Liver (tissue), 9 donors: ENCODE measurements around the gene UFD1. TPM values are rescaled to one million over a fixed set of nuclear protein-coding genes. Genes with fewer than 3 reads are reported as not detected.

ENCODE experiments used
- DNase-seq: peaks from one replicate; pipeline ENCODE4 v3.0.0-alpha.2; 2017; ENCODE audit warnings: low spot score
- H3K27ac ChIP-seq, 2 donors: one replicate each; pipeline ENCODE4 v1.7.0; 2013; ENCODE audit warnings: inconsistent platforms in 2 of 2, low read length in 2 of 2, control low read depth in 1 of 2, low read depth in 1 of 2, mild to moderate bottlenecking in 1 of 2
- H3K27me3 ChIP-seq, 4 donors: one replicate each; pipeline versions ENCODE4 v1.6.1 to v1.7.0; 2013; ENCODE audit warnings: low read length in 3 of 4, inconsistent platforms in 1 of 4, mild to moderate bottlenecking in 1 of 4, moderate library complexity in 1 of 4; ENCODE audit not compliant: control insufficient read depth in 4 of 4, insufficient read depth in 4 of 4
- H3K36me3 ChIP-seq, 4 donors: one replicate each; pipeline versions ENCODE4 v1.6.1 to v1.7.0; 2013; ENCODE audit warnings: low read length in 3 of 4, mild to moderate bottlenecking in 3 of 4, low read depth in 1 of 4, moderate library complexity in 1 of 4; ENCODE audit not compliant: control insufficient read depth in 4 of 4, insufficient read depth in 3 of 4
- H3K4me1 ChIP-seq, 4 donors: one replicate each; pipeline versions ENCODE4 v1.6.1 to v1.7.0; 2013; ENCODE audit warnings: low read length in 3 of 4, mild to moderate bottlenecking in 3 of 4, moderate library complexity in 1 of 4; ENCODE audit not compliant: control insufficient read depth in 4 of 4, insufficient read depth in 4 of 4
- H3K4me3 ChIP-seq, 3 donors: one replicate each; pipeline versions ENCODE4 v1.6.1 to v1.7.0; 2013; ENCODE audit warnings: low read length in 3 of 3, control low read depth in 1 of 3, low read depth in 1 of 3, mild to moderate bottlenecking in 1 of 3
- H3K9ac ChIP-seq, 2 donors: one replicate each; pipeline ENCODE4 v1.7.0; 2013; ENCODE audit warnings: low read length in 2 of 2, mild to moderate bottlenecking in 2 of 2, moderate library complexity in 2 of 2, control low read depth in 1 of 2, low read depth in 1 of 2
- H3K9me3 ChIP-seq, 4 donors: one replicate each; pipeline versions ENCODE4 v1.6.1 to v1.7.0; 2013; ENCODE audit warnings: low read length in 3 of 4; ENCODE audit not compliant: control insufficient read depth in 4 of 4
- EGR1 ChIP-seq, 2 donors: IDR thresholded peaks; 2 replicates each; pipeline ENCODE4 v1.6.1; 2016 to 2018; ENCODE audit warnings: antibody characterized with exemption in 2 of 2, low read depth in 2 of 2
- FOXA1 ChIP-seq: IDR thresholded peaks from 2 replicates; pipeline ENCODE4 v1.6.1; 2016; ENCODE audit warnings: antibody characterized with exemption
- GABPA ChIP-seq, 2 donors: IDR thresholded peaks in 1 of 2; conservative IDR thresholded peaks in 1 of 2; 2 replicates each; pipeline ENCODE4 v1.6.1; 2016; ENCODE audit warnings: antibody characterized with exemption in 2 of 2, mild to moderate bottlenecking in 1 of 2, moderate library complexity in 1 of 2
- HNF4A ChIP-seq, 2 donors: conservative IDR thresholded peaks; 2 replicates each; pipeline ENCODE4 v1.6.1; 2016; ENCODE audit warnings: antibody characterized with exemption in 2 of 2, mild to moderate bottlenecking in 2 of 2
- HNF4G ChIP-seq: IDR thresholded peaks from 2 replicates; pipeline ENCODE4 v1.6.1; 2016; ENCODE audit warnings: antibody characterized with exemption
- JUND ChIP-seq, 2 donors: IDR thresholded peaks; 2 replicates each; pipeline ENCODE4 v1.6.1; 2016; ENCODE audit warnings: antibody characterized with exemption in 2 of 2
- NR2F2 ChIP-seq: IDR thresholded peaks from 2 replicates; pipeline ENCODE4 v1.6.1; 2016; ENCODE audit warnings: antibody characterized with exemption
- RAD21 ChIP-seq, 2 donors: IDR thresholded peaks; 2 replicates each; pipeline ENCODE4 v1.6.1; 2016; ENCODE audit warnings: antibody characterized with exemption in 2 of 2, mild to moderate bottlenecking in 2 of 2
- RXRA ChIP-seq, 2 donors: IDR thresholded peaks; 2 replicates each; pipeline ENCODE4 v1.6.1; 2017 to 2018; ENCODE audit warnings: antibody characterized with exemption in 2 of 2, mild to moderate bottlenecking in 1 of 2
- SP1 ChIP-seq: IDR thresholded peaks from 2 replicates; pipeline ENCODE4 v1.6.1; 2018; ENCODE audit warnings: antibody characterized with exemption, mild to moderate bottlenecking
- TAF1 ChIP-seq: conservative IDR thresholded peaks from 2 replicates; pipeline ENCODE4 v1.6.1; 2016; ENCODE audit warnings: antibody characterized with exemption, mild to moderate bottlenecking
- WGBS: extraction: QIAGEN DNeasy Blood & Tissue Kit; methylation state at CpG from one replicate; pipeline ENCODE4 v1.1.7; 2013; 5-methylcytosine and 5-hydroxymethylcytosine counted together
- polyA plus RNA-seq, 2 donors: library from polyadenylated mRNA; stranded (reverse) in 1 of 2; unstranded in 1 of 2; fragments of 200-250 nt in 1 of 2; fragments of >200 nt in 1 of 2; fragmentation: Nextera tagmentation in 1 of 2; extraction: Ambion mirVana in 1 of 2; gene quantifications; one replicate each; pipeline versions ENCODE4 v1.2.1 to v1.2.3, GENCODE V29; 2013 to 2015
- total RNA-seq, 2 donors: library from RNA; depleted of rRNA; stranded (reverse); fragments of >200 nt; gene quantifications; one replicate each; pipeline ENCODE4 v1.2.3, GENCODE V29; 2014
- TF ChIP-seq, protein P1 (sequence below): IDR thresholded peaks from 2 replicates; pipeline ENCODE4 v1.6.1; 2016; ENCODE audit warnings: antibody characterized with exemption
- TF ChIP-seq, protein P2 (sequence below): IDR thresholded peaks from 2 replicates; pipeline ENCODE4 v1.6.1; 2016; ENCODE audit warnings: antibody characterized with exemption, mild to moderate bottlenecking
- donor health status: healthy.
- donor health status: healthy.
- donor health status: healthy.
- donor health status: healthy.
- donor health status: healthy.

The UFD1 gene
- total and polyA plus RNA-seq, 4 donors = 28.2 to 64.2 (median 54.6) TPM

DNA sequence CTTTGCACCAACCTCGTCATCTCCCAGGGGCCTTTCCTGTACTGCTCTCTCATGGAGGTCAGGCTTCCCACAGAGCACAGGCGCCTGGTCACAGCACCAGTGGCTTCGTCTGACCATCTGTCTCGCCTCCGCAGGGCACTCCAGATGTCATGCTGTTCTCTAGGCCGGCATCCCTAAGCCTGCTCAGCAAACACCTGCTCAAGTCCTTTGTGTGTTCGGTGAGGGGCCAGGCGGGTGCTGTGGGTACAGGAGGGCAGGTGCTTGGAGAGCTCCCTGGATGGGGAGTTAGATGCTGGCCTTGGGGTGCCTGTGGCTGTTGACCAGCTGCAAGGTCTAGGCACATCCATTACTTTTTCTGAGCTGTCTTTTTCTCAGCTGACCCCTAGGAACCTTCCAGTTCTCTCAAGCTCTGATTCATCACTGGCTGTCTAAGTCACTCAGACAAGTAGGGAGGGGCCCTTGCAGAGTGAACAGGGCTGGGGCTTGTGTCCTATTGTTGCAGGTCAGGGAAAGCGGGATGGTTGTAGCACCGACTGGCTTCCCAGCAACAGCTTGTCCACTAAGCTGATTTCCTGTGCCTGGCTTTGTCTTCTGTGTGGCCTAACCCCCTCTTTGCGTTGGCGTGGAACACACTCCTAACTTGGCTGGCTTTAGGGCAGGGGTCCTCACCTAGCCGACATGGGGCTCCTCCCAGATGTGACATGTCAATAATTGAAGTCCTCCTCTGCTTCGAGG is 36.0 kb upstream of the UFD1 start:
- H3K27ac ChIP-seq = no peak overlapping the region
- TF ChIP-seq RAD21 (IDR thresholded peaks at IDR 0.05) = no peak
- TF ChIP-seq, protein P1, sequence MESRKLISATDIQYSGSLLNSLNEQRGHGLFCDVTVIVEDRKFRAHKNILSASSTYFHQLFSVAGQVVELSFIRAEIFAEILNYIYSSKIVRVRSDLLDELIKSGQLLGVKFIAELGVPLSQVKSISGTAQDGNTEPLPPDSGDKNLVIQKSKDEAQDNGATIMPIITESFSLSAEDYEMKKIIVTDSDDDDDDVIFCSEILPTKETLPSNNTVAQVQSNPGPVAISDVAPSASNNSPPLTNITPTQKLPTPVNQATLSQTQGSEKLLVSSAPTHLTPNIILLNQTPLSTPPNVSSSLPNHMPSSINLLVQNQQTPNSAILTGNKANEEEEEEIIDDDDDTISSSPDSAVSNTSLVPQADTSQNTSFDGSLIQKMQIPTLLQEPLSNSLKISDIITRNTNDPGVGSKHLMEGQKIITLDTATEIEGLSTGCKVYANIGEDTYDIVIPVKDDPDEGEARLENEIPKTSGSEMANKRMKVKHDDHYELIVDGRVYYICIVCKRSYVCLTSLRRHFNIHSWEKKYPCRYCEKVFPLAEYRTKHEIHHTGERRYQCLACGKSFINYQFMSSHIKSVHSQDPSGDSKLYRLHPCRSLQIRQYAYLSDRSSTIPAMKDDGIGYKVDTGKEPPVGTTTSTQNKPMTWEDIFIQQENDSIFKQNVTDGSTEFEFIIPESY = no peak
- H3K9me3 ChIP-seq = no peaks in the 10 kb centered on the region
- no peak for DNase-seq
- no peaks in the 10 kb centered on the region for H3K36me3 ChIP-seq
- no peaks in the 10 kb centered on the region for H3K4me1 ChIP-seq
- no peak overlapping the region for H3K4me3 ChIP-seq
- H3K9ac ChIP-seq = no peak overlapping the region
- WGBS = 96% methylated on average over 14 of the region's 14 CpGs
- no peaks in the 10 kb centered on the region for H3K27me3 ChIP-seq

DNA sequence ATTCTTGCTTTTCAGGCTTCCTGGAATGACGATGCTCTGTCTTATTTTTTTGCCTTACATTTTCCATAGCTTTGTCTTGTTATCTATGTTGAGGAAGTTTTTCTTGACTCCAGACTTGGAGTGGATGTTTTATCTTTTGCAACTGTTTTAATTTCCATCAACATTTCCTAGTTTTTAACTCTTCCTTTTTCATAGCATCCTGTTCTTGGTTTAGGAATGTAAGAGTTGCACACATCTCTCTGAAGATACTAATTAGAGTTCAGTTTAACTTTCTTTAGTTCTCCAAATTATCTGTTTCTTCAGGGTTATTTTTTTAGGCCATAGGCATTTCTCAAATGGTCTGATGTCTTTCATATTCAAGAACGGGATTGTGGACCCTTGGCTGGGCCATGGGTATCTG is 34.8 kb upstream of the UFD1 start:
- 51% methylated on average over 2 of the region's 2 CpGs for WGBS
- no peak overlapping the region for H3K4me3 ChIP-seq
- no peaks in the 10 kb centered on the region for H3K9me3 ChIP-seq

DNA sequence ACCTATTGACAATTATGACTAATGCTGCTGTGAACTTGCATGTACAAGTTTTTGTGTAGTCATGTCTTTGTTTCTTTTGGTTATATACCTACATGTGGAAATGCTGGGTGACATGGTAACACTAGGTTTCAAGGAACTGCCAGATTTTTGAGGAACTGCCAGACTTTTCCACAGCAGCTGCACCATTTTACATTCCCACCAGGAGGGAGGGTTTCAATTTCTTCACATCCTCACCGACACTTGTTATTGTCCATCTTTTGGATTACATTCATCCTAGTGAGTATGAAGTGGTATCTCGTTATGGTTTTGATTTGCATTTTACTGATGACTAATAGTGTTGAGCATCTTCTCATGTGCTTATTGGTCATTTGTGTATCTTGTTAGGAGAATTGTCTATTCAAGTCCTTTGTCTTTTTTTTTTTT is 31.9 kb upstream of the UFD1 start:
- no peak overlapping the region for H3K27ac ChIP-seq
- TF ChIP-seq SP1 (no peak), RAD21 (IDR thresholded peaks at IDR 0.05) (no peak), HNF4G (no peak), HNF4A (conservative IDR thresholded peaks at IDR 0.05) (no peak)
- H3K27me3 ChIP-seq = no peaks in the 10 kb centered on the region
- no peak for DNase-seq
- H3K9ac ChIP-seq = no peak overlapping the region
- H3K4me1 ChIP-seq = no peaks in the 10 kb centered on the region
- H3K4me3 ChIP-seq = no peak overlapping the region
- no peaks in the 10 kb centered on the region for H3K9me3 ChIP-seq
- H3K36me3 ChIP-seq = no peaks in the 10 kb centered on the region
- WGBS = 98% methylated on average over 2 of the region's 2 CpGs

More for the DNA sequence above, 34.8 kb upstream of the UFD1 start:
- no peak overlapping the region for H3K27ac ChIP-seq
- DNase-seq = no peak
- no peaks in the 10 kb centered on the region for H3K36me3 ChIP-seq
- TF ChIP-seq NR2F2 = no peak
- no peak for TF ChIP-seq FOXA1
- no peak for TF ChIP-seq HNF4A (conservative IDR thresholded peaks at IDR 0.05)
- TF ChIP-seq RXRA (IDR thresholded peaks at IDR 0.05) = no peak
- TF ChIP-seq TAF1 = no peak
- no peak for TF ChIP-seq RAD21 (IDR thresholded peaks at IDR 0.05)
- H3K9ac ChIP-seq = no peak overlapping the region
- H3K4me1 ChIP-seq = no peaks in the 10 kb centered on the region
- no peaks in the 10 kb centered on the region for H3K27me3 ChIP-seq

DNA sequence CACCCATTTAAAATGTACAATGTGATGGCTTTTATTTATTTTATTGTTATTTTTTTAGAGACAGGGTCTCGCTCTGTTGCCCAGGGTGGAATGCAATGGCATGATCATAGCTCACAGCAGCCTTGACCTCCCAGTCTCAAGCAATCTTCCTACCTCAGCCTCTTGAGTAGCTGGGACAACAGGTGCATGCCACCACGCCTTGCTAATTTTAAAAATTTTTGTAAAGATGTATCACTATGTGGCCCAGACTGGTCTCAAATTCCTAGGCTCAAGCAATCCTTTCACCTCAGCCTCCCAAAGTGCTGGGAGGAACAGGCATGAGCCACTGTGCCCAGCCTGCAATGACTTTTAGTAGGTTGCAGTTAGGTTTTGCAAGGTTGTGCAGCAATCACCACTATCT is 30.9 kb upstream of the UFD1 start:
- Histone ChIP-seq H3K9me3 (no peaks in the 10 kb centered on the region), H3K4me3 (no peak overlapping the region), H3K27me3 (no peaks in the 10 kb centered on the region), H3K9ac (no peak overlapping the region), H3K4me1 (no peaks in the 10 kb centered on the region), H3K27ac (no peak overlapping the region), H3K36me3 (no peaks in the 10 kb centered on the region)
- TF ChIP-seq, protein P2, sequence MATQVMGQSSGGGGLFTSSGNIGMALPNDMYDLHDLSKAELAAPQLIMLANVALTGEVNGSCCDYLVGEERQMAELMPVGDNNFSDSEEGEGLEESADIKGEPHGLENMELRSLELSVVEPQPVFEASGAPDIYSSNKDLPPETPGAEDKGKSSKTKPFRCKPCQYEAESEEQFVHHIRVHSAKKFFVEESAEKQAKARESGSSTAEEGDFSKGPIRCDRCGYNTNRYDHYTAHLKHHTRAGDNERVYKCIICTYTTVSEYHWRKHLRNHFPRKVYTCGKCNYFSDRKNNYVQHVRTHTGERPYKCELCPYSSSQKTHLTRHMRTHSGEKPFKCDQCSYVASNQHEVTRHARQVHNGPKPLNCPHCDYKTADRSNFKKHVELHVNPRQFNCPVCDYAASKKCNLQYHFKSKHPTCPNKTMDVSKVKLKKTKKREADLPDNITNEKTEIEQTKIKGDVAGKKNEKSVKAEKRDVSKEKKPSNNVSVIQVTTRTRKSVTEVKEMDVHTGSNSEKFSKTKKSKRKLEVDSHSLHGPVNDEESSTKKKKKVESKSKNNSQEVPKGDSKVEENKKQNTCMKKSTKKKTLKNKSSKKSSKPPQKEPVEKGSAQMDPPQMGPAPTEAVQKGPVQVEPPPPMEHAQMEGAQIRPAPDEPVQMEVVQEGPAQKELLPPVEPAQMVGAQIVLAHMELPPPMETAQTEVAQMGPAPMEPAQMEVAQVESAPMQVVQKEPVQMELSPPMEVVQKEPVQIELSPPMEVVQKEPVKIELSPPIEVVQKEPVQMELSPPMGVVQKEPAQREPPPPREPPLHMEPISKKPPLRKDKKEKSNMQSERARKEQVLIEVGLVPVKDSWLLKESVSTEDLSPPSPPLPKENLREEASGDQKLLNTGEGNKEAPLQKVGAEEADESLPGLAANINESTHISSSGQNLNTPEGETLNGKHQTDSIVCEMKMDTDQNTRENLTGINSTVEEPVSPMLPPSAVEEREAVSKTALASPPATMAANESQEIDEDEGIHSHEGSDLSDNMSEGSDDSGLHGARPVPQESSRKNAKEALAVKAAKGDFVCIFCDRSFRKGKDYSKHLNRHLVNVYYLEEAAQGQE = no peak
- no peak for TF ChIP-seq GABPA (IDR thresholded peaks at IDR 0.05 in 1 of 2, conservative IDR thresholded peaks at IDR 0.05 in 1 of 2)
- TF ChIP-seq RAD21 (IDR thresholded peaks at IDR 0.05) = no peak
- TF ChIP-seq FOXA1 = no peak
- TF ChIP-seq JUND (IDR thresholded peaks at IDR 0.05) = no peak
- TF ChIP-seq HNF4A (conservative IDR thresholded peaks at IDR 0.05) = no peak
- TF ChIP-seq EGR1 (IDR thresholded peaks at IDR 0.05; ENCODE audit: low read depth in 2 of 2) = no peak
- DNase-seq = no peak
- WGBS = 97% methylated on average over 2 of the region's 2 CpGs
